HG03460 (cell line): Measurements from ENCODE around the gene SLC25A36.
"Not testable (repeated sequence)": the region's sequence is repeated elsewhere in the genome, so short reads cannot be mapped to it uniquely, and the experiment has no call there.

Experiments used
- ATAC-seq: cut with Tn5 transposase; IDR thresholded peaks from one replicate; pipeline ENCODE4 v1.9.1; 2021; ENCODE audit not compliant: unreplicated experiment

The SLC25A36 gene

DNA sequence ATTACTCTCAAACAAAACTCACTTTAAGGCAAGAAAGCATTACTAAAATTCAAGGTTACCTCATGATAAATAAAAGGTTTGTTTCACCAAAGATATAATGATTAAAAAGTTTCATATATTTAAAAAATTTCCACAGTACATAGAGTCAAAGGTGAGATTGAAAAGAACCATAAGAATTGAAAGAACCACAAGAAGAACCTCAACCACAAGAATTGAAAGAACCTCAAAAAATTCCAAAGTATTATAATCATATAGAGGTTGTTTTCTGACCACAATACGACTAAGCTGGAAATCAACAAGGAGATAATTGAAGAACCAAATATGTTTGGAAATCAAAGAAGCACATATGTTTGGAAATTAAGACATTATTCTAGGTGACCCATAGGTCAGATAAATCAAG is 52.7 kb downstream of the SLC25A36 start:
- no peak for ATAC-seq

DNA sequence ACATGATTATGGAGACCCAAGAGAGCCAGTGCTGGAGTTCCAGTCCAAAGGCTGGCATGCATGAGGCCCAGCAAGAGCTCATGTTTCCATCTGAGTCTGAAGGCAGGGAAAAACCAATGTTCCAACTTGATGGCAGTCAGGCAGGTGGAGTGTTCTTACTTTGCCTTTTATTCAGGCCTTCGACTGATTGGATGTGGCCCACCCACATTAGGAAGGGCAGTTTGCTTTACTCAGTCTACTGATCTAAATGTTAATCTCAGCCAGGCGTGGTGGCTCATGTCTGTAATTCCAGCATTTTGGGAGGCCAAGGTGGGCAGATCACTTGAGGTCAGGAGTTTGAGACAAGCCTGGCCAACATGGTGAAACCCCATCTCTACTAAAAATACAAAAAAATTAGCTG is 53.2 kb downstream of the SLC25A36 start:
- not testable (repeated sequence) for ATAC-seq

DNA sequence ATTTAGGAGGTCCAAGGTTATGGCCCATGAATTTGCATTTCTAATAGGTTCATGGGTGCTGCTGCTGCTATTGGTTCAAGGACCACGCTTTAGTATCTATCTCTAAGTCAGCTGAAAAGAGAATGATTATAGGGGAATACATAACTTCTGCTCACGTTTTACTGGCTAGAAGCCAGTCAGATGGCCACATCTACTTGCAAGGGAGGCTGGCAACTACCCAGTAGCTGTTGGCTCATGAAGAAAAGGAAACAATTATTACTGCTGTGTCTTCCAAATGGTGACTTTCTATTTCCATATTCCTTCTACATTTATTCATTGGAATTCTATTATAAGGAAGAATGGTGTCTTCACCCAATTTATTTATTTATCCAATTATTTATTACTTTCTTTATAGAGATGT is 54.2 kb downstream of the SLC25A36 start:
- ATAC-seq, result no peak

DNA sequence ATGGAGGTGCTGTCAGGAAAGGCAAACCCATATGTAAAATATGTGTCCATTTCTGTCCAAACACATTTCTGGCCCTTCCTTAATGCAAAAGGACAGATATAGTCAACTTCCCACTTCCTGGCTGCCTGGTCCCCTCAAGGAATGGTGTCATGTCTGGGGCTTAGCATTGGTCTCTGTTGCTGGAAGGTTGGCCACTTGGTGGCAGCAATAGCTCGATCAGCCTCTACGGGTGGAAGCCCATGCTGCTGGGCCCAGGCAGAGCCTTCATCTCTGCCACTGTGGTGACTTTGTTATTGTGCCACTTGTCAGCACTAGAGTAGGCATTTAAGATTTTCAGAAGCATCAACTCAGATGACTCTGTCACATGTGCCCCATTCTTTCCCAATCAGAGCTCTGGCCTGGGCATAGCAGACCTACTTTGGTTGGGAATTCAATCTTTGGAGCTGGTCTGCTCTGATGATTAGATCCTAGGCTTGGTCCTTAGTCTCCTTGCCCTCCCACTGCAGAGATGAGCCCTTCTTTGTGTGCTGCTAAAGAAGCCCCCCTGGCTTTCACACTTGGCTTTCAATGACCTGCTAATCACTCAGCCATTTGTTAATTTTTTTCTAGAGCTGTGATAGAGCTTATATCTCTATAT is 58.5 kb downstream of the SLC25A36 start:
- peak; percentile 68 for ATAC-seq

DNA sequence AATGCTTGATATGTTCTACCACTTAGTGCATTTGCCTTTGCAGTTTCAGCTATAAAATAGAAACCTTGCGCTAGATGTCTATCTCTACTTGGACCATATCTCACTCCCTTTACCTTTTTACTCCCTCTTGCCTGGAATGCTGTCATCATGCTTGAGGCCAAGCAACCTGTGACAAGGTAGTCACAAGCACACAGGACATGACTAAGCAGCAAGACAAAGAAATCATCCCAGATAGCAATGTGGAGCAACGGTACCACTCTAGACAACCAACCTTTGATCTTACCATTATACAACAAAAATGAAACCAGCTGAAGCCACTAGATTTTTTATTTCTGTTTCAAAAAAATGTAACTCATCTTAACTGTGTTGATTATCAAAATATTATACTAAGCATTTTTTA is 59.0 kb downstream of the SLC25A36 start:
- ATAC-seq, result no peak

DNA sequence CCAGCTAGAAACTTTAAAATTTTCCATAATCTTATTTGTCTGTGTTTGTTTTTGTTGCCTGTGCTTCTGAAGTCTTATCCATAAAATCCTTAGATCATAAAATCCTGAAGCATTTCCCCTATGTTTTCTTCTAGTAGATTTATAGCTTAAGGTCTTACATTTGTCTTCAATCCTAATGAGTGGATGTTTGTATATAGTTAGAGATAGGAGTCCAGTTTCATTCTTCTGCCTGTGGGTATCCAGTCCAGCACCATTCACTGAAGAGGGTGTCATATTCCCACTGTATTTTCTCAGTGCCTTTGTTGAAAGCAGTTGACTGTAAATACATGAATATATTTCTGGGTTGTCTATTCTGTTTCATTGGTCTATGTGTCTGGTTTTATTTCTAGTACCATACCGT is 64.7 kb downstream of the SLC25A36 start:
- ATAC-seq, result no peak

DNA sequence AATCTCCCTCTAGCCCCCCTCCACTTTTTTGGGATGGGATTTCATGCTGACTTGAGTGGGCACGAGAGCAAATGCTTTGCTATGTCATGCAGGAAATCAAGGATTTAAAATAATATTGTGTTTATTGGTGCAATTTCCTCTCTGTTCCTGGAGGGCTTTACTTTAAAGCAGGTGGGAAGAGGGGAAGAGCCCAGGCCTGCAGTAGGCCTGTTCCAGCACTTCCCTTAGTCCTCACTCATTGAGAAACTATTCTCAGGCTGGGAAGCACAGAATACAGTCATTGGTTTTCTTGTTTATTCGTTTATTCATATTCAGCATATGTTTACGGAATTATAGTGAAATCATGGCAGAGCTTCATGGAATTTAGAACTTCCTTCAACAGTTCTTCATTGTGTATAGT is 67.9 kb downstream of the SLC25A36 start:
- no peak for ATAC-seq

DNA sequence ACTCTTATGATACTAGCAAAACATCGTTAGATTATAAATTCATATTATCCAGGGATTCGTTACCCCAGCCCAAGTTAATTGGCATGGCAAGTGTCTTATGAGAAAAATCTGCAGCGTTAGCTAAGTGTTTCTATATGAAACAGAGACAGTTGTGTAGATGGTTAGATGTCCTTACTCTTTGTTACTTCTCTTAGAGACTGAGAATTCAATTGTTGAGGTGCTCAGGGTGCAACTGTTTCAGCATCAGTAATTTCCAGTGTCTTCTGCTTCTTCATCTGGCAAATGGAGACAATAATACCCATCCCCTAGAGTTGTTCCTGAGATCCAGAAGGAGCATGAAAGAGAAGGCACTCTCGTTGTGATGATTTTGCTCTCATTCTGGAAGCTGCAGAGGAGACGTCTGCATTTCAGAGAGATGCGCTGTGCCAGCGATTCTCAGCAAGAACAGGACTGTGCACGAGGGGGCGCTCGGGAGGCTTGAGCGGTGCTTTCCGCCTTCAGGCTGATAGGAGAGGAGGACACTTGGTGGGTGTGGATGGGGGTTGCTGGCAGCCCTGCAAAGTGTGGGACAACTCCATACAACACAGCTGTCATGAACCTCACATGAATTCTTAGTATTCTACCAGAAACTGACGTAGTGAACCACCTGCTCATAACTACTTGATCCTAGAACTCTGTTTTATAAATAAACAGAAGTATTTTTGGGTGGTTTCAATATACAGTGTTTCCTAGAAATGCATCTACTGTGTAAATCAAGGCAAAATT is 69.8 kb downstream of the SLC25A36 start:
- peak; percentile 94 for ATAC-seq

DNA sequence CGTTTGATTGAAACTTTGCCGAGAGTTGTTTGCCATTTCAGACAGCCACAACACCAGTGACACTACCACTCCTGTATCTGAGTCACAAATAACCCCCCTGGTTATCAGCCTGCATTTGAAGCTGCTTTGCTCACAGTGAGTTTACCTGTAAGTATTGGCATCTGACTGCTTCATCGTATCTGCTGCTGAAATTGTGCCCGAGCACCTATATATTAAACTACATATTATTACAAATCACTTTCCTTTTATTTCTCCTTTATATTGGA is 70.3 kb downstream of the SLC25A36 start:
- ATAC-seq, result no peak

DNA sequence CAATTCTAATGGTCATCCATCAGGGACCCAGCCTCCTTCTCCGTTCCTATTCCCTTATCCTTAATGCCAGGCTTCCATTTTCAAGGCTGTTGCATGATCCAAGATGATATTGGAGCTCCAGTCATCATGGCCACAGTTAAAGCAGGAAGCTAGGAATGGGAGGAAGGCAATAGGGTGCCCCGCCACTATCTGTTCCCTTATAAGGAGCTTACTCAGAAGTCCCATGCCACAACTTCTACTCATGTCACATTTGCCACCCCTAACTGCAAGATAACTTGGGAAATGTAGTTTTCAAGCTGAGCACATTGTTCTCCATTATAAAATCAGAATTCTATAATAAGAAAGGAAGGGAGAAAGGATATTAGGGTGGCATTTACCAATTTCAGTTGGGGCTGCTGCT is 70.9 kb downstream of the SLC25A36 start:
- ATAC-seq, result no peak

DNA sequence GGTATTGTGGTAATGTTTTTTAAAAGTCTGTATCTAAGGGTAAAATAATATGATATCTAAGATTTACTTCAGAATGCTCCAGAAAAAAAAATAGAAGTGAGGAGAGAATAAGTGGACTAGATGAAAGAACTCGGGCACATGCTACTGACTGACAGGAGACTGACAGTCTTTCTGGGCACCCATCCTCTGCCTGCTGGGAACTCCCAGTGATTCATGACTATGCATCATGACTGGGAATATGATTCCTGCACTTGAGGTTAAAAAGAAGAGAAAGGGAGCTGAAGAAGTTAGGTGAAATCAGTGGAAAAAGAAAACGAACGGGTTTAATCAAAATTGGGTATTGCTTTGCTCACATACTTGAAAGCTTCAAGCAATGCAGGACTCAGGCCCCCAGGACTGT is 73.8 kb downstream of the SLC25A36 start:
- ATAC-seq, result no peak

DNA sequence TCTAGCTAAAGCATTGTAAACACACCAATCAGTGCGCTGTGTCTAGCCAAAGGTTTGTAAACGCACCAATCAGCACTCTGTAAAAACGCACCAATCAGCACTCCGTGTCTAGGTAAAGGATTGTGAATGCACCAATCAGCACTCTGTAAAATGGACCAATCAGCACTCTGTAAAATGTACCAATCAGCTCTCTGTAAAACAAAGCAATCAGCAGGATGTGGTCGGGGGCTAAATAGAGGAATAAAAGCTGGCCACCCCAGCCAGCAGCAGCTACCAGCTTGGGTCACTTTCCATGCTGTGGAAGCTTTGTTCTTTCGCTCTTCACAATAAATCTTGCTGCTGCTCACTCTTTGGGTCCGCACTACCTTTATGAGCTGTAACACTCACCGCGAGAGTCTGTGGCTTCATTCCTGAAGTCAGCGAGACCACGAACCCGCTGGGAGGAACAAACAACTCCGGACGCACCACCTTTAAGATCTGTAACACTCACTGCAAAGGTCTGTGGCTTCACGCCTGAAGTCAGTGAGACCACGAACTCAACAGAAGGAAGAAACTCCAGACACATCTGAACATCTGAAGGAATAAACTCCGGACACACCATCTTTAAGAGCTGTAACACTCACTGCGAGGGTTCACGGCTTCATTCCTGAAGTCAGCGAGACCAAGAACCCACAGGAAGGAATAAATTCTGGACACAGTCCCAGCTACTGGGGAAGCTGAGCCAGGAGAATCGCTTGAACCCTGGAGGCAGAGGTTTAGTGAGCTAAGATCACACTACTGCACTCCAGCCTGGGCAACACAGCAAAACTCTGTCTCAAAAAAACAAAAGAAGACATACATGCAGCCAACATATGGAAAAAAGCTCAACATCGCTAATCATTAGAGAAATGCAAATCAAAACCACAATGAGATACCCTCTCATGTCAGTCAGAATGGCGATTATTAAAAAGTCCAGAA is 76.0 kb downstream of the SLC25A36 start:
- ATAC-seq, result not testable (repeated sequence)

DNA sequence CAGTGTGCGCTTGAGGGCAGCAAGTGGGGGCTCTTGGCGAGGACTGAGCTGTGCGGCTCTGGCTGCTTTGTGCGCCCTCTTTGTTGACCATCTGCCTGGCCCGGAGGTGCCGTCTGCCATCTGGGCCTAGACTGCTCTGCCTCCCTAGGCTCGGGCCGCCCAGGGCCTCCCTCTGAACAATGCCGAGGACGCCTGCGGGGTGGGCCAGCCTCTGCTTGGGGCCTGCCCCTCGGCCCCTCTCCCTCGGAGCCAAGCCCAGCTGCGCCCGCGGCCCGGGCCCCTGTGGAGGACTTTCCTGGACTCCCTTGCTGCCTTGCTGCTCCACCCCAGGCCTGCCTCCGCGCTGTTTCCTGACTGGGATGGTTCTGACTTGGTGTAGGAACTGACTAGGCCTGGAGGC is 77.6 kb downstream of the SLC25A36 start:
- ATAC-seq, result no peak

DNA sequence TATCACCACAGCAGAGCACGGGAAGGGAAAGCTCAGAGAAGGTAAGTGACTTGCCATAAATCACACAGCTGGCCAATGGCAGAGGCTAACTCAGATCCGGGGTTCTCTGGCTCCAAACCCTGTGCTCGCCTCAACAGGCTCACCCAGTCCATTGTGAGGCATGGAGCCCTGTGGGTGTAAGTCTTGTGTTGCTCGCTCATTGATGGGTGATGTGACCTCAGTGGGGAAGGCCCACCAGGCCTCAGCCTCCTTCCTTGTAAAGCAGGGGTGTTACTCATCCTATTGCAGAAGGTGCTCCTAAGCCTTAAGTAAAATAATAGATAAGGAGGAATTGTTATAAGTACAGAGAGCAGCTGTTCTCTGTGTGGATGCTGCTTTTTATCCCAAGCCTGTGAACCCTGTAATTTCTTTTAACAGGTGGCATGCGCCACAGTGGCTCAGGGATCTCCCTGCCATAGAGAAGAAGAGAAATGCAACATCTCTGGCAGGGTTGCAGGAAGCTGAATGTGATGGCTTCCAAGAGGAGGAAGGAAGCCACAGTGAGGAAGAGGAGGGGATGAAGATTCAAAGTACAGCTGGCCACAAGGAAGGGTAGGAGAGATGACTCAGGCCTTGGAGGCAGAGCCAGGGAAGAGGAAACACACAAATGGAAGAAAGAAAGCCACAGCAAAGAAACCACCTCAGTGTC is 78.7 kb downstream of the SLC25A36 start:
- ATAC-seq, result no peak

DNA sequence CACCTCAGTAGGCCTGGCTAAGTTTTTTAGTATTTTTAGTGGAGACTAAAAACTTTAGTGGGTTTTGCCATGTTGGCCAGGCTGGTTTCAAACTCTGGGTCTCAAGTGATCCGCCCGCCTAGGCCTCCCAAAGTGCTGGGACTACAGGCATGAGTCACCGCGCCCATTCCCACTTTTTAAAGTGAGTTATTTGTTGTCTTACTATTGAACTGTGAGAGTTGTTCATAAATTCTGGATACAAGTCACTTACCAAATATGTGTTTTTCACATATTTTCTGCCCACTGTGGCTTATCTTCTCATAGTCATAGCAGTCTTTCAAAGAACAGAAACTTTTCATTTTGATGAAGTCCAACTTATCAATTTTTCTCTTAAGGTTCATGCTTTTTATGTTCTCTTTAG is 79.6 kb downstream of the SLC25A36 start:
- no peak for ATAC-seq
